ENCODE measurements around the gene TRMT112. TPM values are rescaled to one million over a fixed set of nuclear protein-coding genes. Genes with fewer than 3 reads are reported as not detected.

TRMT112 gene
- total and polyA plus RNA-seq, 2 of the 4 experiments (the other 2 are of a cell fraction) = 173 to 202 TPM

- Histone ChIP-seq H2BK20ac (ENCODE audit: low read depth, low read length) (no peak overlapping the region), H4K8ac (ENCODE audit: low read depth in 2 of 2, low read length in 2 of 2) (no peak overlapping the region), H3K4ac (ENCODE audit: low read depth, low read length) (no peak overlapping the region), H3K4me2 (ENCODE audit: low read depth, low read length) (no peak overlapping the region), H3K36me3 (ENCODE audit: control insufficient read depth, insufficient read depth, low read length) (peaks cover 8% of the 10 kb centered on the region; the same call in 1 of the 2 replicates), H2BK5ac (ENCODE audit: low read depth, low read length, poor library complexity, severe bottlenecking) (no peak overlapping the region), H2BK120ac (ENCODE audit: low read depth, low read length) (no peak overlapping the region), H3K27me3 (ENCODE audit: control insufficient read depth, insufficient read depth, low read length) (no peaks in the 10 kb centered on the region; the same call in 1 of the 2 replicates), H3K79me1 (ENCODE audit: low read depth in 1 of 2, low read length in 2 of 2) (no peaks in the 10 kb centered on the region), H2AK5ac (ENCODE audit: low read depth, low read length) (no peak overlapping the region), H2BK15ac (ENCODE audit: low read depth, low read length) (no peak overlapping the region), H3K18ac (ENCODE audit: low read depth, low read length) (no peak overlapping the region), H2AK9ac (replicated peaks; ENCODE audit: low read depth, low read length, poor library complexity) (no peak overlapping the region), H2AFZ (replicated peaks; ENCODE audit: low read length, poor library complexity) (no peak overlapping the region), H4K5ac (ENCODE audit: low read depth, low read length) (no peak overlapping the region), H3K56ac (ENCODE audit: extremely low read depth, insufficient read depth, low read length) (no peak overlapping the region), H3K27ac (ENCODE audit: insufficient read depth, low read length) (no peak overlapping the region), H3K4me3 (ENCODE audit: insufficient read depth, low read depth, low read length) (no peak overlapping the region), H3K14ac (replicated peaks; ENCODE audit: low read depth, low read length) (no peak overlapping the region), H4K91ac (ENCODE audit: insufficient read depth, low read depth, low read length) (no peak overlapping the region), H3K23ac (ENCODE audit: low read depth, low read length) (no peak overlapping the region), H3K9me3 (ENCODE audit: control insufficient read depth, insufficient read depth, low read length) (0 out of 2 replicates have a peak, but pooled peaks cover 2% of the 10 kb centered on the region), H3K9me1 (ENCODE audit: insufficient read depth, low read length) (peaks cover 8% of the 10 kb centered on the region), H3K4me1 (ENCODE audit: control insufficient read depth, insufficient read depth, low read length) (peaks cover 11% of the 10 kb centered on the region), H3K9ac (ENCODE audit: low read depth, low read length) (no peak overlapping the region), H4K20me1 (ENCODE audit: insufficient read depth, low read length) (no peaks in the 10 kb centered on the region)
- dilution Hi-C loops (cut with HindIII; ENCODE audit: low sequenced_read_pairs, unreplicated experiment) = no loop called here
- POLR2A ChIA-PET (ENCODE audit: unreplicated experiment) = no interaction called here
- DNase-seq = no peak
- in situ Hi-C loops (cut with MboI; ENCODE audit: low sequenced_read_pairs) = no loop called here
- ATAC-seq (ENCODE audit: low read depth) = no peak
- no TSS peak for BruUV-seq (replicated peaks)
- CTCF ChIA-PET = no interaction called here
- no CpG with 5 or more reads among the region's 2 CpGs for WGBS, 2 experiments (ENCODE audit: extremely low coverage in 2 of 2, insufficient read length in 1 of 2)
- intact Hi-C loops (cut with micrococcal nuclease) = no loop called here
- TF ChIP-seq RCOR1 (IDR thresholded peaks at IDR 0.05; ENCODE audit: insufficient replicate concordance, low read length) (no peak), MAZ (IDR thresholded peaks at IDR 0.05; ENCODE audit: borderline replicate concordance, low read depth, low read length) (no peak), BHLHE40 (IDR thresholded peaks at IDR 0.05; ENCODE audit: low read depth, low read length) (no peak), CEBPB (IDR thresholded peaks at IDR 0.05; ENCODE audit: low read depth, low read length) (no peak)
Measured at GRCh38 chr11:64327375-64327774, 10.0 kb upstream of the TRMT112 start.

All from IMR-90 (cell line).